ENCODE data around the gene KRTAP12-3.

GRCh38 chr21:44700101-44701022 is 42.6 kb downstream of the KRTAP12-3 start:
- TF ChIP-seq CTCF (IDR thresholded peaks at IDR 0.05) (no peak), POLR2A (IDR thresholded peaks at IDR 0.05) (no peak)

Data from uterus (tissue), 2 donors.